Osteocyte (in vitro differentiated cells): ENCODE measurements around the gene HSD17B12. TPM values are rescaled to one million over a fixed set of nuclear protein-coding genes. Genes with fewer than 3 reads are reported as not detected.

Experiments used
- DNase-seq: peaks from one replicate; pipeline ENCODE4 v3.0.0; 2021; ENCODE audit warnings: mixed read lengths; ENCODE audit not compliant: unreplicated experiment; ENCODE audit errors: extremely low spot score
- H3K27ac Mint-ChIP-seq: one replicate; pipeline ENCODE4 v1.8.0; 2021; ENCODE audit warnings: mild to moderate bottlenecking, mixed read lengths; ENCODE audit not compliant: unreplicated experiment
- H3K27me3 Mint-ChIP-seq: one replicate; pipeline ENCODE4 v1.8.0; 2021; ENCODE audit warnings: mixed read lengths; ENCODE audit not compliant: unreplicated experiment
- H3K36me3 Mint-ChIP-seq: one replicate; pipeline ENCODE4 v1.8.0; 2021; ENCODE audit warnings: mixed read lengths; ENCODE audit not compliant: unreplicated experiment
- H3K4me1 Mint-ChIP-seq: one replicate; pipeline ENCODE4 v1.8.0; 2021; ENCODE audit warnings: mixed read lengths; ENCODE audit not compliant: unreplicated experiment
- H3K4me3 Mint-ChIP-seq: one replicate; pipeline ENCODE4 v1.8.0; 2021; ENCODE audit warnings: mild to moderate bottlenecking, moderate library complexity, mixed read lengths; ENCODE audit not compliant: unreplicated experiment
- H3K9me3 Mint-ChIP-seq: one replicate; pipeline ENCODE4 v1.8.0; 2021; ENCODE audit warnings: mixed read lengths; ENCODE audit not compliant: unreplicated experiment
- total RNA-seq: library from RNA; stranded (reverse); gene quantifications from 2 replicates; pipeline ENCODE4 v1.2.1, GENCODE V29; 2021
- TF ChIP-seq, protein P1 (sequence below): fragments of 200-600 bp; sonication (generic); IDR thresholded peaks from 2 replicates; pipeline ENCODE4 v1.5.0; 2021; ENCODE audit warnings: antibody characterized with exemption, mild to moderate bottlenecking, moderate library complexity

Gene HSD17B12
- total RNA-seq, 1 donor from 2014 or later, result 81.6 TPM

DNA sequence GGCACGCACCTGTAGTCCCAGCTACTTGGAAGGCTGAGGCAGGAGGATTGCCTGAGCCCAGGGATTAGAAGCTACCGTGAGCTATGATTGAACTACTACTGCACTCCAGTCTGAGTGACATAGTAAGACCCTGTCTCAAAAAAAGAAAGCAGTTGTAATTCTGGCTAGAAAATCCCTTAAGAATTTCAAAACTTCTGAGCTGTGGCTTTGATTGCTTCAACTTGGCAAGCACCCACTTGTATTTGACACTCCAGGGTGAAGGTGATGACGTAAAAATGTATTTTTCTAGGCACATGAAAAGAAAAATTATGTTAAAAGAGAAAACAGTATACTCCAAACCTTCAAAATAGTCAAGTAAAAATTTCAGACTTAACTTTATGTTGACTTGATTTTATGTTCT, 176.5 kb downstream of the HSD17B12 start:
- Mint-ChIP-seq H3K27me3 (no peaks in the 10 kb centered on the region), H3K27ac (no peak overlapping the region), H3K9me3 (peaks cover 8% of the 10 kb centered on the region), H3K36me3 (peaks cover 5% of the 10 kb centered on the region), H3K4me1 (no peaks in the 10 kb centered on the region), H3K4me3 (no peak overlapping the region)
- DNase-seq, result no peak
- TF ChIP-seq, protein P1, sequence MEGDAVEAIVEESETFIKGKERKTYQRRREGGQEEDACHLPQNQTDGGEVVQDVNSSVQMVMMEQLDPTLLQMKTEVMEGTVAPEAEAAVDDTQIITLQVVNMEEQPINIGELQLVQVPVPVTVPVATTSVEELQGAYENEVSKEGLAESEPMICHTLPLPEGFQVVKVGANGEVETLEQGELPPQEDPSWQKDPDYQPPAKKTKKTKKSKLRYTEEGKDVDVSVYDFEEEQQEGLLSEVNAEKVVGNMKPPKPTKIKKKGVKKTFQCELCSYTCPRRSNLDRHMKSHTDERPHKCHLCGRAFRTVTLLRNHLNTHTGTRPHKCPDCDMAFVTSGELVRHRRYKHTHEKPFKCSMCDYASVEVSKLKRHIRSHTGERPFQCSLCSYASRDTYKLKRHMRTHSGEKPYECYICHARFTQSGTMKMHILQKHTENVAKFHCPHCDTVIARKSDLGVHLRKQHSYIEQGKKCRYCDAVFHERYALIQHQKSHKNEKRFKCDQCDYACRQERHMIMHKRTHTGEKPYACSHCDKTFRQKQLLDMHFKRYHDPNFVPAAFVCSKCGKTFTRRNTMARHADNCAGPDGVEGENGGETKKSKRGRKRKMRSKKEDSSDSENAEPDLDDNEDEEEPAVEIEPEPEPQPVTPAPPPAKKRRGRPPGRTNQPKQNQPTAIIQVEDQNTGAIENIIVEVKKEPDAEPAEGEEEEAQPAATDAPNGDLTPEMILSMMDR, result no peak

DNA sequence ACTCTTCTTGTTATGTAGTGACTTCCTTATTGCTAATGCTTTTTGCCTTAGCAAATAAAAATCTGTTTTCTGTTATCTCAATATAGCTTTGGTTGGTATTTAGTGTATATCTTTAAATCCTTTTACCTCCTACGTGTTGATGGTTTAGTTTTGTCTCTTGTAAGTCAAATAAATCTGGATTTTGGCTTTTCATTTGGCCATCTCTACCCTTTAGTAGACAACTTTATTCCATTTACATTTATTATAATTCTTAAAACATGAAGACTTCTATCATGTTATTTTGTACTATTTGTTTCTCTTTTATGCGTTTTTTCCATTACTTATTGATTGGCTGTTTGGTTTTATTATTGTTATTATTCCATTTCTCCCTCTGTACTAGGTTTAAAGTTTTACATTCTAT, 180.6 kb downstream of the HSD17B12 start:
- H3K4me1 Mint-ChIP-seq, result no peaks in the 10 kb centered on the region
- peaks cover 8% of the 10 kb centered on the region for H3K9me3 Mint-ChIP-seq
- H3K27ac Mint-ChIP-seq, result no peak overlapping the region
- peaks cover 3% of the 10 kb centered on the region for H3K36me3 Mint-ChIP-seq
- TF ChIP-seq, protein P1, result no peak
- no peak for DNase-seq
- H3K27me3 Mint-ChIP-seq, result no peaks in the 10 kb centered on the region
- no peak overlapping the region for H3K4me3 Mint-ChIP-seq

DNA sequence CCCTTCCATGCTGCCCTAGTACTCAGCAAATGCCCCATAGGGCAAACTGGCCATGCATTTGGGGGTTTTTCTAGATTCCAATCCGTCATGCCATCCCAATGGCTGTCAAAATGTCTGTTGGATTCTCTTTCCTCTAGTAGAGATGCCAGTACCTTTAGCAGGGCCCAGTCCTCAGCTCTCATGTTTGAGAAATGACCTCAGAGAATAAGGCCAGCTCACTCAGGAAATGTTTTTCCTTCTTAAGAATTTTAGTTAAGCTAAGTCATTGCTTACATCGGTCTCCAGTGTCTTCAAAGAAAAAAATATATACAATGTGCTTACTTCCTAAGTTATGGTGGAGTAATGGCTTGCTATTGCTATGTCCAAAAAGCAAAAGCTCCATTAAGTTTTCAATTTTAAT, 186.0 kb downstream of the HSD17B12 start:
- TF ChIP-seq, protein P1, result no peak
- H3K36me3 Mint-ChIP-seq, result no peaks in the 10 kb centered on the region
- H3K4me3 Mint-ChIP-seq, result no peak overlapping the region
- no peak for DNase-seq
- peaks cover 22% of the 10 kb centered on the region for H3K27me3 Mint-ChIP-seq
- H3K9me3 Mint-ChIP-seq, result peaks cover 5% of the 10 kb centered on the region
- H3K4me1 Mint-ChIP-seq, result no peaks in the 10 kb centered on the region
- H3K27ac Mint-ChIP-seq, result no peak overlapping the region

DNA sequence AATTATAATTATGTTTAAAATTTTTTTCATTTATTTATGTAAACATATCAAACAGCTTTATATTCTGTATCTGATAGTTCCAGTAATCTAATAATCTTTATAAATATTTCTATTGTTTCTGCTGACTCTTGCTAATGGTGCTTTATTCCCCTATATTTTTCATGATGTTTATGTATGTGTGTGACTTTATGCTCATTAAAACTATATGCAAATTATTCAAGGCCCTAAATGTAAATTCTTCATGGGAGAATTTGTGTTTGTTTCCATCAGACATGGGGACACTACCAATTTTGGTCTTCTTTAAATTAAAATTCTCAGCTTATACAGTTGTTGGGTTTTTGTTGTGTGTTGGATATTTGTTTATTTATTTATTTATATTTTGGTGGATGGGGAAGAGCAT, 186.4 kb downstream of the HSD17B12 start:
- peaks cover 24% of the 10 kb centered on the region for H3K27me3 Mint-ChIP-seq
- no peak for DNase-seq
- H3K4me3 Mint-ChIP-seq, result no peak overlapping the region
- no peak overlapping the region for H3K27ac Mint-ChIP-seq
- peaks cover 5% of the 10 kb centered on the region for H3K9me3 Mint-ChIP-seq
- H3K36me3 Mint-ChIP-seq, result no peaks in the 10 kb centered on the region
- TF ChIP-seq, protein P1, result no peak
- H3K4me1 Mint-ChIP-seq, result no peaks in the 10 kb centered on the region

DNA sequence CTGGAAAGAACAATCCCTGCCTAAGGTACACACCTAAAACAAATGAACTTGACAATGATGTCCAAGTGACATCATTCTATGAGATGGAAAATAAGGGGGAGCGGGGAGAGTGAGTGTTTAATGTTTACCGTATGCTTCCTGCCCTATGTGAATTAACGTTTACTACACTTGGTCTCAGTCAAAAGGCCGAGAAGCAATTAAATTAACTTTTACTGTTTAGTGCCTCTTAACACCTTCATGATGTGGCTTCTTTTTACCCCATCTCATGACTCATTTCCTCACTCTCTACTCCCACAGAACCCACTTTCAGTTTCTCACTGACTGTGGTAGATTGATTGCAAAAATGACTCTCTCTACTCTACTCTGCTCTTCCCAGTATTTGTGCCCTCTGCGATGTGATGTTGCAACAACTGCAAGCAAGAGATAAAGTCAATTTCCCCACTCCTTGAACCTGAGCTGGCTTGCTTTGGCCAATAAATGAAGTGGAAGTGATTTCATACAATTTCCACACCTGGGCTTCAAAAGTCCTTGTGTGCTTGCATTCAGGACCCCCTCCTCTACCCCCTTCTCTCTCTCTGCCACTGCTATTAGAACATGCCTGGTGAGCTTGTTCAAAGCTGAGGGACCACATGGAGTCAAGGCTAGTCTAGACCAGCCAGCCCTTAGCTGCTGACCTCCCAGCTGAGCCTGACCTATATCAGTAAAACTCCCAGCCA, 188.5 kb downstream of the HSD17B12 start:
- Mint-ChIP-seq H3K4me3 (no peak overlapping the region), H3K27me3 (peaks cover 36% of the 10 kb centered on the region), H3K4me1 (no peaks in the 10 kb centered on the region), H3K27ac (no peak overlapping the region), H3K9me3 (peaks cover 5% of the 10 kb centered on the region), H3K36me3 (no peaks in the 10 kb centered on the region)
- DNase-seq, result no peak
- TF ChIP-seq, protein P1, result no peak
